Kasumi-1 (cell line): ENCODE measurements around the gene ATP1A2.
"Not testable (repeated sequence)": the region's sequence is repeated elsewhere in the genome, so short reads cannot be mapped to it uniquely, and the experiment has no call there.

ENCODE experiments used
- DNase-seq, 2 experiments: peaks; one replicate each; lab custom pipeline; 2025; lab: John Stamatoyannopoulos, UW

Gene ATP1A2

DNA sequence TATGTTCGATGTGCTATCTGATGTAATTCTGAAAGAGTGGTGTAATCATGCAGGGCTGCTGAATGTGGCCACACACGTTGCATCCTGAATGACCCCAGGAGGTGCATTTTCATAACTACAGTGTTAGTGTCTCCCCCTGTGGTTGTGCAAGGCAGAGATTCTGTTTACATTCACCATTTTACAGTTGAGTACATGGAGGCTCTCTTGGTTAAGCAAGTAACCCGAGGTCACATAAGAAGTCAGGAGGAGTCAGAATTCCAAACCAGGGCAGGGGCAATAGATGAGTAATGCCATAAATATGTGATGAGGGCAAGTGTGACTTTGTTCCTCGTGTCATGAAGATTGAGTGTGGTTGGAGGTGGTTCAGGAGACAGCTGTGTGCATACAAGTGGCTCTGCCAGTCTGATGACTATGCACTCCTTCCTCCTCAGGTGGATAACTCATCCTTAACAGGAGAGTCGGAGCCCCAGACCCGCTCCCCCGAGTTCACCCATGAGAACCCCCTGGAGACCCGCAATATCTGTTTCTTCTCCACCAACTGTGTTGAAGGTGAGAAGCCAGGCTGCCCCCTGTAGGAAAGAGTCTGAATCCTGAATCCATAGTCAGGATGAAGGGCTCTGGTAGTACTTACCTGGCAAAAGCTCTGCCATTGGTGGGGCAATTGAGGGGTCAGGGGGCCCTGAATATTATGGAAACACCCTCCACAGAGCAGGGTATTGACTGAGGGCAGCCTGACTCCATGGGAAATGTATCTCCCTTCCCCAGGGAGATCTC is 9.3 kb downstream of the ATP1A2 start:
- no peak for DNase-seq

DNA sequence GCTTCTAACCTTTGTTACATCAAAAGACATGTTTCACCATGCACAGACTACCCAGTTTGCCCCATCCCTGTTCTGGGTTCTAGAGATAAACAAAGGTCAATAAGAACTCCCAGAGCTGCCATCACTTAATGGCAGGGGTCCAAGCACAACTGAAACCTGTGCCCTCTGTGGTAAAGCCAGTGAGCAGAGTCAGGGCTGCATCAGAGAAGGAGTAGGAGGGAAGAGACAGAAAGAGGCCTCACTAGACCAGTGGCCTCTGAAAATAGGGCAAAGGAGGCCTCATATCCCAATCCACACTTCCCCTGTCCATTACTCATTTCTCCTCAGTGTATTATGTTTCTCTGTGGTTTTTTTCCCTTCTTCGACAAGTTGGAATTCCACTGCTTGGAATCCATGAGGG is 10.2 kb downstream of the ATP1A2 start:
- no peak for DNase-seq

DNA sequence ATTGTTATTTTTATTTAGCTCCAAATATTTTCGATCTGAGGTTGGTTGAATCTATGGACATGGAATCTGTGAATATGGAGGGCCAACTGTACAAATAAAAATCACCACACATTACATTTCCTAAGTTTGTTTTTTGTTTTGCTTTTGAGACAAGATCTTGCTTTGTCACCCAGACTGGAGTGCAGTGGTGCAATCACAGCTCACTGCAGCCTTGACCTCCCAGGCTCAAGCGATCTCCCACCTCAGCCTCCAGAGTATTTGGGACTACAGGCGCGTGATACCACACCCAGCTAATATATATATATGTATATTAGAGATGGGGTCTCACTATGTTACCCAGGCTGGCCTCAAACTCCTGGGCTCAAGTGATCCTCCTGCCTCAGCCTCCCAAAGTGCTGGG is 10.8 kb downstream of the ATP1A2 start:
- DNase-seq, result not testable (repeated sequence)

DNA sequence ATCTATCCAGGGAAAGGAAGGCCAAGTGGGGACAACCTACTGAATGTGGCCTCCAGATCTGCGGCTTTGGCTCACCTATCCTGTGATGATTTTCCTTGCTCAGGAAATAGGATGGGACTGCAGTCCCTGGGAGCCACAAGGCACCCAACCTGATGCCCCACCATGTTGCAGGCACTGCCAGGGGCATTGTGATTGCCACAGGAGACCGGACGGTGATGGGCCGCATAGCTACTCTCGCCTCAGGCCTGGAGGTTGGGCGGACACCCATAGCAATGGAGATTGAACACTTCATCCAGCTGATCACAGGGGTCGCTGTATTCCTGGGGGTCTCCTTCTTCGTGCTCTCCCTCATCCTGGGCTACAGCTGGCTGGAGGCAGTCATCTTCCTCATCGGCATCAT is 11.8 kb downstream of the ATP1A2 start:
- DNase-seq, result no peak

DNA sequence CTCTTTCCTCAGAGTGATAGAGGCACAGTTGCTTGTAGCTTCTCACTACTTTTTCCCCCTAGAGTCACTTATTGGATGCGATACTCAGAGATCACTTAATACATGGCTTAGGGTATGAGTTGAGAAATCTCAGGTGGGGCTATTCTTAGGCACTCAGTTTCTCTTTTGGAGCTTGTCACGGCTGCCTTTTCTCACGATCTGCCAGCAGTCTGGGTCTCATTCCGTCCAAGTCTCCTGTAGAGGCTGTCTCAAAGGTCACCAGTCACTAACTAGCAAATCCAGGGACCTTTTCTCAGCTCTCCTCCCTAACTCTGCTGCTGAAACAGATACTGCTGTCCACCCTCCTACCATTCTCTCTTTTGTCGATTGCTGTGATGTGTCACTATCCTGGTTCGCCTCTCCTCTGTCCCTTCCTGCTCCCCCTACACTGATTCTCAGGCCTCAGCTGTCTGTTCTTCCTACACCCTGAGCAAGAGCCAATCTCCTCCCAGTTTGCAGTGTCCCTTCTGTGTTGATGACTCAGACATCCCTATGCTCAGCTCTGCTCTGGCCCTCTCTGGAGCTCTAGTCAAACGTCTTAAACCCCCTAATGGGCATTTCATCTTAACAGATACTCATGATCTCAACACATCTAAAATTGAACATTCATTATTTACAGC is 12.4 kb downstream of the ATP1A2 start:
- no peak for DNase-seq

DNA sequence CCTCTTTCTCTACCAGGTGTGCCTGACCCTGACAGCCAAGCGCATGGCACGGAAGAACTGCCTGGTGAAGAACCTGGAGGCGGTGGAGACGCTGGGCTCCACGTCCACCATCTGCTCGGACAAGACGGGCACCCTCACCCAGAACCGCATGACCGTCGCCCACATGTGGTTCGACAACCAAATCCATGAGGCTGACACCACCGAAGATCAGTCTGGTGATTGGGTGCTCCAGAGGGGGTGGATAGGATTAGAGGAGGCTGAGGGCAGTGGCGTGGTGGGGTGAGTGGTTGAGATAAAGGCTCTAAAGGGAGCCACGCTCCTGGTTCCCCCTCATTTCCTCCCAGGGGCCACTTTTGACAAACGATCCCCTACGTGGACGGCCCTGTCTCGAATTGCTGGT is 13.1 kb downstream of the ATP1A2 start:
- no peak for DNase-seq

DNA sequence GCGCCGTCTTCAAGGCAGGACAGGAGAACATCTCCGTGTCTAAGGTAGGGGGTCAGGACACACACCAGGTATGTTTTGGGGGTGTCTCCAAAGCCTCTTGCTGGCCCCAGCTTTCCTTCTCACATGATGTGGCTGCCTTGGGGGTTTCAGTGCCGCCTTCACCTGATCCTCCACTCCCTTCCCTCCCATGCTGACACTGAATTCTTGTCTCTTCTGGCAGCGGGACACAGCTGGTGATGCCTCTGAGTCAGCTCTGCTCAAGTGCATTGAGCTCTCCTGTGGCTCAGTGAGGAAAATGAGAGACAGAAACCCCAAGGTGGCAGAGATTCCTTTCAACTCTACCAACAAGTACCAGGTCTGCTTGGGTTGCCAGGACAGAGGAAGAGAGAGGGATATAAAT is 13.5 kb downstream of the ATP1A2 start:
- no peak for DNase-seq

DNA sequence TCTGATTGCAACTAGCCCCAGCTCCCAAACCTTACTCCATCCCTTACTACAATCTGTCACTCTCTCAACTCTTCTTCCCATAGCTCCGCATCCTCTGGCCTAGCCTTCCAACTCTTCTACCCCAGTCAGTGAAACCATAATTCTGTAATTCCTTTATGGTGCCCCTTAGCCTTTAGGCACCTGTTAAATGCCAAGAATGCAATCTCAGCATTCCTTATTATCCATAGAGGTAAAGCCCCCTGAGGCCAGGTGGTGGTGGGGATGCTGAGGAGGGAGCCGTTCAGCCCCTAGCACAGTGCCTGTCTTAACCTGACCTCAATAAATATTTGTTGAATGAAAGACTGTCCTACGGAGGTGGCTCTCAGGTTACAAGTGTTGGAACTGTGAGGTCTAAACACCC is 14.0 kb downstream of the ATP1A2 start:
- DNase-seq, result no peak

DNA sequence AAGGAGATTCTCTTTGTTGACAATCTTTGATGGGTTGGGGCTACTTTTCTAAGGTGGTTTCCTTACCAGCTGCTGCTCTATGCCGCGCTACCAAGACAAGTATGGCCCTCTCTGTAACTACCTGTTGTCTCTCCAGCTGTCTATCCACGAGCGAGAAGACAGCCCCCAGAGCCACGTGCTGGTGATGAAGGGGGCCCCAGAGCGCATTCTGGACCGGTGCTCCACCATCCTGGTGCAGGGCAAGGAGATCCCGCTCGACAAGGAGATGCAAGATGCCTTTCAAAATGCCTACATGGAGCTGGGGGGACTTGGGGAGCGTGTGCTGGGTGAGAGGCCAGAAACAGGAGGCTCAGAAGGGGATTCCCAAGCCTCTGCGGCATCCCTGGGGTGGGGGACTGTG is 14.4 kb downstream of the ATP1A2 start:
- no peak for DNase-seq

DNA sequence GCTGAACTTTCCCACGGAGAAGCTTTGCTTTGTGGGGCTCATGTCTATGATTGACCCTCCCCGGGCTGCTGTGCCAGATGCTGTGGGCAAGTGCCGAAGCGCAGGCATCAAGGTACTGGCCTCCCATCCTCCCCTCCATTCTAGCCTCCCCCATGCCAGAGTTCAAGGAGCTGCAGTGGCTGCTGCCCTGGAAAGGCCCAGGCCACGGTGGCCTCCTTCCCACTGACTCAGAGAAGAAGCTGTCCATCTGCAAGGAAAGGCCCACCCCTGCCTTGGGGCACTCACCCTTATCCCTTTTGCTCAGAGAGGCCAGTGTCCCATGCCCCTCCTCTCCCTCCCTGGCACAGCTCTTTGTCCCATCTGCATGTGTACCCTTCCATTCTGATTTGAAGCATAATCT is 14.9 kb downstream of the ATP1A2 start:
- no peak for DNase-seq

DNA sequence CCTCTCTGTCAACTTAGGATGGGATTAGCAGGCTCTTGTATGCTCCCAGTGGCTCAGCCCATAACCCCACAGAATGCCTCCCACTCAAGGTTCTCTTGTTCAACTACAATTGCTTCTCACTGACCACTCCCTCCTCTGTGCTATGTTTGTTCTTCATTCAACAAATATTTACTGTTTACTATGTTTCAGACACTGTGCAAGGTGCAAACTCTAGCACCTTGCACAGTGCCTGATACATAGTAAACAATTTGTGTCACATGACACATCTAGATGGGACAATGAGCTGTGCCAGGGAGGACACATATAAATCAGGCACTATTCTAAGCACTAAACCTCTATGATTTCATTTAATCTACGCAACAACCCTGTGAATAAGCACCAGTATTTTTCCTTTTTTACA is 15.4 kb downstream of the ATP1A2 start:
- no peak for DNase-seq

DNA sequence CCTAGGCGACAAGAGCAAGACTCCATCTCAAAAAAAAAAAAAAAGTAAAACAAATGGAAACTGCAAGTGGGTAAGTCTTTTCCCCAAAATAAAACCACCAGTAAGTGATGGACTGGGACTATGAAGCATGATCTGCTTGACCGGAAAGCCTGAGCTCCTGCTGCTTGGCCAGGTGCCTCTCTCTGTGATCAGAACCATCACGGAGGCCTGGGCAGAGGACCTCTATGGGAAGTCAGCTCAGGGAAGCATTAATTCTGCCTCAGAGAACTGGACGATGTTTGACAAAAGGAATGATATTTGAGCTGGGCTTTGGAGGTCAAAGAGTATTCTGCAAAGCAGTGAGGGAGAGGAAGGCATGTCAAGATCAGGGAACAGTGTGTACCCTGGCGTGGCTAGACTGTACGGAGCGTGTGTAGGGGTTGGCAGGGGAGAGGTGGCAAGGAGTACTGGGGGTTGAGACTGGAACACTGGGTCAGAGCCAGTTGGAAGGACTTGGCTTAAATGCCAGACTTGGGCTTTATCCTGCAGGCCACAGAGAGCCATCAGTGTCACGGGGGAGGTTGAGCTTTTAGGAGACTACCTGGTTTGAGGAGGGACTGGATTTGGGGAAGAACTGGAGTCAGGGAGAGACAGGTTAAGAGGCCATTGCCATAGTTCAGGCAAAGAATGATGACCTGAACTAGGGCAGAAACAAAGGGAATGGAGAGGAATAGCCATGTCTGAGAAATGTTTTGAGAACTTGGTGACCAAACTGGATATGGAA is 16.4 kb downstream of the ATP1A2 start:
- DNase-seq, result no peak

DNA sequence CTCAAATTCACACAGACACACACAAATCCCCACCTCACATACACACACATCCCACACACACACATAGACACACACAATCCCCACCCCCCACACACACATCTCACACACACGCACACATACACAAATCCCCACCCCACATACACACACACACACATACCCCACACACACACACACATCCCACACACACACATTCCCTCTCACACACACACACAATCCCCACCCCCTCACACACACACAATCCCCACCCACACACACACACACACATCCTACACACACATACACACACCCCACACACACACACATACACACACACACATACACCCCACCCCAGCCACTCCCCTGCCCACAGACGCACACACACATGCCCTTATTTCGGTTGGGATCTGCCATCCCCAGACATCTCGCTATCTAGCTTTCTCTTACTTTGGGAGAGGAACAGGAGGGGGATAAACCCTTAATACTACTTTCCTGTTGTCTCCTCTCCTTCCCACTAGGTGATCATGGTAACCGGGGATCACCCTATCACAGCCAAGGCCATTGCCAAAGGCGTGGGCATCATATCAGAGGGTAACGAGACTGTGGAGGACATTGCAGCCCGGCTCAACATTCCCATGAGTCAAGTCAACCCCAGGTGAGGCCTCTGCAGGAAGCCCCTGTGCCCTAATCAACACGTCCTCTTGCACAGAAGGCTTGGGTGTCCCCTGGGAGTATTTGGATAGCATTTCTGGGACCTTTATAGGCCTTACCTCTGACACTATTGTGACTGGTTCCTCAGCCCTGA is 18.6 kb downstream of the ATP1A2 start:
- DNase-seq, result no peak

DNA sequence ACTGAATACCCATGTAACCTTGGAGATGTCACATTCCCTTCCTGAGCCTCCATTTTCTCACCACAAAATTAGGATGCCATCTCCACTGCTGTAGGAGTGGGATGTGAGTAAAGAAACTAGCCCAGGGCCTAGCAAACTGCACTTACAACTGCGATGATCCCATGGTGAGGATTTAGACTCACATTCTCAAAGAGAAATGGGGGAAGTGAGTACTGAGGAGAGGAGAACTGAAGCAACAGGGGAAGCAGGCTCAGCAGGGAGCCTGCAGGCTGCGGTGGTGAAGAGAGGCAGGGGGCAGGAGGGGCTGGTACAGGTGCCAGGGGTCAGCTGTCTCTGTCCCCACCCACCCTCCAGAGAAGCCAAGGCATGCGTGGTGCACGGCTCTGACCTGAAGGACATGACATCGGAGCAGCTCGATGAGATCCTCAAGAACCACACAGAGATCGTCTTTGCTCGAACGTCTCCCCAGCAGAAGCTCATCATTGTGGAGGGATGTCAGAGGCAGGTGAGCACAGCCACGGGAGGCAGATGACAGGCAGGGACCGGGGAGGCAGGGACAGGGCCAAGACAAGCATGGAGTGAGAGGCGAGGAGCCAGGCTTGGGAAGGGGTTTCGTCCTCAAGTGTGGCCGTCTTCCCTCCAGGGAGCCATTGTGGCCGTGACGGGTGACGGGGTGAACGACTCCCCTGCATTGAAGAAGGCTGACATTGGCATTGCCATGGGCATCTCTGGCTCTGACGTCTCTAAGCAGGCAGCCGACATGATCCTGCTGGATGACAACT is 19.4 kb downstream of the ATP1A2 start:
- no peak for DNase-seq

DNA sequence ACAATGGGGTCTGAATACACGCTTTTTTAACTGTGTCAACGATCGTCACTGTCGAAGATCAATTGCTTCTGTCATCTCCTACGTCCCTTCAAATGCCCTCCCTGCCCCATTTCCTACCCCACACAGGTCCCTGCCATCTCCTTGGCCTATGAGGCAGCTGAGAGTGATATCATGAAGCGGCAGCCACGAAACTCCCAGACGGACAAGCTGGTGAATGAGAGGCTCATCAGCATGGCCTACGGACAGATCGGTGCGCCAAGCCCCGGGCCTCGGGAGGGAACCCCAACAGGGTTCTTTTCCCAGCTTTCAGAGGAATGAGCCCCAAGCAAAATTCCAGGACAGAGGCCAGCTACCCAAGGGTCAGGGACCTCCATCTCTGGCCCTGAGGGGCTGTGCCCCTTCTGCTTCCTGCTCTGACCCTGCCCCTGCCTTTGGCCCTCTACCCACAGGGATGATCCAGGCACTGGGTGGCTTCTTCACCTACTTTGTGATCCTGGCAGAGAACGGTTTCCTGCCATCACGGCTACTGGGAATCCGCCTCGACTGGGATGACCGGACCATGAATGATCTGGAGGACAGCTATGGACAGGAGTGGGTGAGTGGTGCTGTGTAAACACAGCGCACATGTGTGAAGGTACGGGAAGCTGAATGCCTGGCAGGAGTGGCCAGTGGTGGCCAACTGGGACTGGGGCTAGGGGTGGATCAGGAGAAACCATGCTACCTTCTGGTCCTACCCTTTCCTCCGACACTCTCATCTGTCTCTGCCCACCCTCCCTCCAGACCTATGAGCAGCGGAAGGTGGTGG is 20.8 kb downstream of the ATP1A2 start:
- no peak for DNase-seq

DNA sequence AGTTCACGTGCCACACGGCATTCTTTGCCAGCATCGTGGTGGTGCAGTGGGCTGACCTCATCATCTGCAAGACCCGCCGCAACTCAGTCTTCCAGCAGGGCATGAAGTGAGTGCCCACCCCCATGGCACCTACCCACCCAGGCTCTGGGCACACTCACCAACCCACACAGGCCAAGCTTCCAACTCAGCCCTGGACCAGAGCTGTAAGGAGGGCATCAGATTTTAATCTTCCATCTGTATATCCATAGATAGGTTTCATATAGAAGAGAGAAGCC is 21.3 kb downstream of the ATP1A2 start:
- no peak for DNase-seq

DNA sequence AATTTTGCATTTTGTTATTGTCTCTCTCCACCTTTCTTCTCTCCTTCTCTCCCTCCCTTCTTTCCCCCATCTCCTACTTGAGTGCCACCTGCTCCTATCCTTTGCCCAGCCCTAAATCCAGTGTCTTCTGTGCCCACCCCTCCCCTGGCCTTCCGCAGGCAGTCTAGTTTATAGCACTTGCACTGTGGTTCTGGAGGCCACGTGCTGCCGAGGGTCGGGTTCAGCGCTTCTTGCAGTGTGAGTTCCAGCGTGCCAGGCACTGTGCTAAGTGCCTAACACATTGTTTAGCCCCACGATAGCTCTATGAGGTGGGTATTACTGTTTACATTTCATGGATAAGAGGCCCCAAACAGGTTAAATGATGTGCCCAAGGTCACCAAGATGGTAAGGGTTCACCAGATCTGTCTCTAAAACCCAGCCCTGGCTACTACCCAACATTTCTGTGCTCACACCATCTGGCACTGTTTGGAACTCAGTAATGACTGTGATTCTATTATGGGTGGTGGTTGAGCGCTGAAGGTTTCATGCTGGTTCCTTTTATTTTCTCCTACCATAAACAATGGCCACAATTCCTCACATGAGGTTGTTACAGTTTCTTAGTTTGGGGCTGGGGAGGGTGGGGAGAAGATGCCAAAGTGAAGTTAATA is 21.8 kb downstream of the ATP1A2 start:
- DNase-seq, result no peak

DNA sequence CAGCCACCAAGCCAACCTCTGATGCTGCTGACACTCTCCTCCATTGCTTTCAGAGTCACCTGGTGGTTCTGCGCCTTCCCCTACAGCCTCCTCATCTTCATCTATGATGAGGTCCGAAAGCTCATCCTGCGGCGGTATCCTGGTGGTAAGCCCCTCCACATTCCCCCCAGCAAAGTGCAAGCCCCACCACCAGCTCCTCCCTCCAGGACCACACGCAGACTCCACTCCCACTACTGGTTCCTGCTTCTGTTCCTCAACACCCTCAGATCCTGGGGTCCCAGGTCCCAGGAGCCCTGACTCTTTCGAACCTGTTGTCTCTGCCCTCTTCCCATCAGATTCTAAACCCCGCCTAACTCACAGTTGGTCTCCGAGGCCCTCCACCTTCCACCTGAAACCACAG is 24.3 kb downstream of the ATP1A2 start:
- DNase-seq, result no peak

DNA sequence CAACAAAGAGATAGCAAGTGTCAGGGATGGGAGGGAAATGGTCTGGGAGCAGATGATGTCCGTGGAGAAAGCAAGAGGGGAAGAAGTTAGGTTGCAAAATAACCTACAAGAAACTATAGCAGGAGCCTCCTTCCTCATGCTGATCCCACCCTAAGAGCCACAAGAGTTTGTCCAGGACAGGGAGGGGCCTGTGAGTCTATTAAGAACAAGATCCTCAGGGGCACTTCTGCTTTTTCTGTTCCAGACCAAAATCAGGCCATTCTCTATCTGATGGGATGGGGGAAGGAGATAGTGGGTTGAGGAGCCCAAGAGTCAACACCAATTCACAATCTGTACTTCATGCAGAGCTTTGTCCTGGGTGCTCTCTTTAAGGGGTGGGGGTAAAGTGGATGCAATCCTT is 28.1 kb downstream of the ATP1A2 start:
- peak; percentile 82 to 85 for DNase-seq

DNA sequence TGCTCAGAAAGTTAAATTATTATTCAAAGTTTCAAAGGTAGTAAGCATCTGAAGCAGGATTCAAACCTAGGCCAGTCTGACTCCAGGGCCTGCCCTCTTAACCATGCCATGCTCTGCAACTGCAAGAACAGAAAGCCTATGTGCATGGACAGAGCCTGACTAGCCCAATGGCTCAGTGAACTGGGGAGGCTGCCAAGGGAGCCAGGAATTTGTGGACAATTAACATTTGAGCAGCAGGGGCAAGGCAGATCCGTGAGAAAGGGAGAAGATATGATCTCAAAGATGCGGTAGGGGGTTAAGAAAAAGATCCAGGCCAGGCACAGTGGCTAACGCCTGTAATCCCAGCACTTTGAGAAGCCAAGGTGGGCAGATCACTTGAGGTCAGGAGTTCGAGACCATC is 29.4 kb downstream of the ATP1A2 start:
- no peak for DNase-seq
